GM18858 (cell line): Measurements from ENCODE around the gene ACSBG1.

ENCODE experiments used
- ATAC-seq: cut with Tn5 transposase; IDR thresholded peaks from one replicate; pipeline ENCODE4 v1.9.1; 2021; ENCODE audit not compliant: unreplicated experiment

Gene ACSBG1

DNA sequence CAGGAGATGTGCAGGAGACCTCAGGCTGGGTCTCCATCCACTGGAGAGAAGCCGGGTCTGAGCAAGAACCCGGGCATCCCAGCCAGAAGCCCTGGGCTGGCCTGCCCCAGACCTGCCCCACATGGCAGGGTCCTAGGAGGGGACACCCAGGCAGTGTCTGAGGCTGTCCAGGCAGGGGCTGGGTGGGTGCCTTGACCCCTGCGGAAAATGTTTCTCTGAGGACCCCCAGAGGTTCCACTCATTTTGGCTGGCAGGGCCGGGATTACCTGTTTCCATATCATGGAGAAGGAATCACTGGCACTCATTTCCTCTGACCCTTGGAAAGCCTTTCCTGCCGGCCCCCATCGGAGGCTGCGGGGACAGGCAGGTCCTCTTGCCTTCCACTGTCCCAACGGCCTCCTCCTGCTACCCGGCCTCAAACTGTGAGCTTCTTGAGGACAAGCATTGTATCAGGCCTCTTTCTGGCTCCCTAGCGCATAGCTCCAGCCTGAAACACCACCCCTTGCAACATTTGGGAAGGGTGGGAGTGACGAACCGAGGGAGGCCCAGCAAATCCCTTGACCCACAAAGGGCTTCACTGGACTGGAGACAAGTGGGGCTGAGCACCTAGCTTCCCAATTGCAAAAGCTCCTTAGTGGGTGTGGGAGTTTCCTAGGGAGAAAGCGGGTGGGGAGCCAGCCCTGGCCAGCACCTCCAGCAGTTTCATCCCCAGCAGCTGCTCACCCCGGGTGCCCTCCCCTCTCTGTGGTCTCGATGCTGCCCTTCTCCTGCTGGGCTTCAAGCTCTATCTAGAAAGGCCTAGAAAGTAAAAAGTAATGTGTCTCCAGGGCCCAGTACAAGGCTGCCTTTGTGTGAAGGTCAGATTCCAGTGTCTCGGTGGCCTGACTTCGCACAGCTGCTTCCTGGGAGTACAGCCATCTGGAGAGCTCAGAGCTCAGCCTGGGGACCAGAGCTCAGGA, 29.7 kb downstream of the ACSBG1 start:
- ATAC-seq = no peak

DNA sequence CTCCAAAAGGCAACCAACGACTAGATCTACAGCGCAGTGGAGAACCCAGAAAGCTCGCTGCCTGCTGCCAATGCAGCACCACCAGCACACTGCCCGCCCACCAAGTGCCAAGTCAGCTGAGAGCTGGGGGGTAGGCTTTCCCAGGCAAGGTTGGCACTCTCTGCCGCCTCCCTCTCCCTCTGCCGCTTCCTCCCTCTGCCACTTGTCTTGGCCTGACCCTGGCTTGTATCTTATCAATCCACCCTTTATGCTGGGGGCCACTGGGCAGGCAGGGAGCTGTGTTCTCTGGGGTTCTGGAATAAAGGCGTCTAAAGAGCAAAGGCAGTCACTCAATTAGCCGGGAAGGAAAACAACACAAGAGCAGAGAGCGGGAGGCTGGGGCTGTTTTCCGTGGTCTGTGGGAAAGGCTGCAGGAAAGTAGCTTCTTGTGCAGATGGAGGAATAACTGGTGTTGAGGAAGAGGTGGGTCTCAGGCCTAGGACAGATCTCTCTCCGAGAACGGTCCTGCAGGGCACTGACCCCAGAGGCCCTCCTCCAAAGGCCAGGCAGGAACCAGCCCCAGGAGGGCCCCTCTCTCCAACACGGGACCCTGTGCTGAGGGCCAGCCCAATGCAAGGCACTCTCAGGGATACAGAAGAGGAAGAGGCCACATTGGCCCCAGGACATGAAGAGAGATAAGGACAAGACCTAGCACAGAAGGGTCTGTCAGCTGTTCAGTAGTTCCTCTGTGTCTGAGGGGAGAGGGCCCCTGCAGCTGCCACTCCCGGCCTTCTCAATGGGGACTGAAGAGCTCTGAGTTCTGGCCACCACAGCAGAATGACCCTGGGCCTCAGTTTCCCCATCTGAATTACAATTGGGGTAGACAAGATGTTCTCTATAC, 30.8 kb downstream of the ACSBG1 start:
- no peak for ATAC-seq

DNA sequence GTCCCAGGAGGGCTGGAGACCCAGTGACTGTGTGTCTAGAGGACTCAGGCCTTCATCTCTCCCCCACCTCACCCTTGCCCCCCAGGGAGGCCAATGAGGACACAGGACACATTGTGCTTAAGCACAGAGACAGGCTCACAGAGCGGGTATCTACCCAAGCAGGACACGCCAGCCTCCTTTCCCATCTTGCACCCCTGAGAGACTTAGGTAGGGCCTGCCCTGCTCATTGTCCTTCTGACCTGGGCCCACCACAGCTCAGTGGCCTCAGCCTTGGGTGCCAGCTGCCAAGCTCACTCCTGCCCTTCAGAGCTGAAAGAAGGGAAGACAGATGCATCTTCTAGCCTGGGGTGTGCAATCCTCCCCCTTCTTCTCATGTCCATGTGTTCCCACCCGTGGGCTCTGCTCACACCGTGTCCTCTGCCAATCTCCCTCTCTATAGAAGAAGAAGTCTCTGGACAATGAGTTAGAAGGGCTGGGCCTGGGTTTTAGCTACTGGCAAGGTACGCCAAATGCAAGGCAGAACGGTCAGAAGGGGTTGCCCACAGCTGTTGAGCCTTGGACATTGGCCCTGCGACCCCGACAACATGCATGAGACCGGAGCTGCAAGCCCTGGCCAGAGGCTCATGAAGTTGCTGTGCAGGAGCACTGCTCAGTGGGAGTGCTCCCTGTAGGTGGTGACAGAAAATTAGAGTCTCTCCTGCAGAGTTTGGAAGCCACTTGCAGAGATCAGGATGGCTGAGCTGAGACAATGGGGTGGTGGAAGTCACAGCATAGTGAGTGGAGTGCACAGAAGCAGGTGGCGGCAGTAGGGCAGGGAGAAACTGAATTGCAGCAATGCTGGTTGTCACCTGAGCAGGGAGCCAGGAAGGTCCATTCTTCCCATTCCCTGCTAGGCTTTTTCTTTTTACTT, 32.8 kb downstream of the ACSBG1 start:
- no peak for ATAC-seq

GRCh38 chr15:78200276-78200930, 34.0 kb downstream of the ACSBG1 start:
- ATAC-seq = no peak

DNA sequence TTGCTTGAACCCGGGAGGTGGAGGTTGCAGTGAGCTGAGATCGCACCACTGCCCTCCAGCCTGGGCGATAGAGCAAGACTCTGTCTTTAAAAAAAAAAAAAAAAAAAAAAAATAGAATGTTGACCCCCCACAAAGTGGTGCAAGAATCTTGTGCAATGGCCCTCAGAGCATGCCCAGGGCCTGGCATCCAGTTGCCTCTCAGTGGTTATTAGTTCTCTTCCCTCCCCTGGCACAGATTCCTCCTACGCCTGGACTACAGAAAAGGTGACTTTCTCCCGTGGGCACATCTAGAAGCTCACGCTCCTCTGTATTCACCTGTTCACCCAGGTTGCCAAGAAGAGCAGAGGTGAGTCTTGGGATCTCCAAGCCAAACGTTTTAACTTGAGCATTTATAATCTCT, 36.7 kb downstream of the ACSBG1 start:
- no peak for ATAC-seq

DNA sequence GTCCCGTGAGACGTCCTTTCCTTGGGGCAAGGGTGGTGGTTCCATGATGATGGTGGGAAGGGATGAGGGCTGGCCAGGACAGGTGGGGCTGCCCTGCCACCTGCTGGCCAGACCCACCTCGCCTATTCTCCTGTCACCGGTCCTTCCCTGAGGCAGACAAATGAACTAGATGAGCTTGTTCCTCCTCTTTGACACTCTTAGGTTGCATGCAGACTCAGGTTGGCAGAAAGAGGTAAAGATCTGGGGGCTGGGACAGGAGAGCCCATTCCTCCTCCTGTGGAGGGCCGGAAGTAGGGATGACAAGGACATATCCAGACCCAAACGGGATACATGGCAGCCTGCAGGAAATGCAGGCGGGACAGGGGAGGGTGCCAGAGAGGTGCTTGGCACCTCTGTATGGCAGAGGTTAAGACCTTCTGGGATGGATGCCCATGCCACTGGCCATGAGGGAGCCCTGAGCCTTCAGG, 38.6 kb downstream of the ACSBG1 start:
- no peak for ATAC-seq

GRCh38 chr15:78194568-78194925, 39.8 kb downstream of the ACSBG1 start:
- no peak for ATAC-seq

DNA sequence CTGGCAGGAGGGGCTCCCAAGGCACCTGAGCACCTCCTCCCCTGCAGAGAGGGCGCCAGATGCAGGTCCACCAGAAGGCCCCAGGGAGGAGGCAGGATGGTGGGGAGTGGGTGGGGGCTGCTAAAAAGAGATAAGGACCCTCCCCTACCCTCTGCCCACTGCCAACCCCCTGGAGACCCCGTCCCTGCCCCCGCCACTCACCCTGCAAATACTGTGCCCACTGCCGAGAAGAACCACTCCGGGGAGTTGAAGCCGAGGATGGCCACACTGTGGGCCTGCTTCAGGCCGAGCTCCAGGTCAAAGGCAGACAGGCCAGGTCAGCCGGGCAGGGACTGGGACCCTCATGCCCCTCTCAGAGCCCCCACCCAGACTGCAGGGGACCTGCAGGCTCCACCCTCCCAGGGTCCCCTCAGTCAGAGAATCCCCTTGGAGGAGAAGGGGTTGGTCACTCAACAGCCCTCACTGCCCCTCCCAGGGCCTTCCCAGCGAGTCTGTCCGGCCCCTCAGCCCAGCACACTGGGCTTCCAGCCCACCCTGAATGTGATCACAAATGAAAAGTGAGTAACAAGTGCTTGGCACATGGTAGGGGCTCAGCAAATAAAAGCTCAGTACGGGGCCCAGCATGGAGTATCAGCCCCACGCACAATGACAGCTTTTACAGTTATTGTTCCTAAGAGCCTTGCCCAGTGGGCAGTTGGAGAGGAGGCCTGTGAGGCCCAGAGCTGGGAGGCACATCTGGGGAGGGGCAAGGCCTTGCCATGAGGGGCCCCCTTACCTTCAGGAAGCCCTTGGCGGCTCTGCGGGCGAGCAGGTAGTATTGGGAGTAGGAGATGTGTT, 40.4 kb downstream of the ACSBG1 start:
- ATAC-seq = no peak

GRCh38 chr15:78192826-78193594, 41.4 kb downstream of the ACSBG1 start:
- no peak for ATAC-seq

GRCh38 chr15:78182821-78183220, 51.5 kb downstream of the ACSBG1 start:
- ATAC-seq = no peak

DNA sequence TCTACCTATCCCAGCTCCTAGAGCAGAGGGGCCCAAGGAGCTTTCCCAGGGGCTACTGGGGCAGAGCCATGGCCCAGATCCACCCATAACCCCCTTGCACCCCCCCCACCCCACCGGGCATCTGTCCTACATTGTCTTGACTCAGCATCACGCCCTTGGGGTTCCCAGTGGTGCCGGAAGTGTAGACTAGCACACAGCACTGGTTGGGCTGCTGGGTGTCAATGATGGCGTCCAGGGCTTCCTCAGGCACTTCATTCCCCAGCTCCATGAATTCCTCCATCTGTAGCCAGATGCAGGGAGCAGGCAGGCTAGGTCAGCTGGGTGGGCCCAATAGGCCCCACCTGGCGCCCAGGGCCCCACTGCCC, 52.0 kb downstream of the ACSBG1 start:
- no peak for ATAC-seq

DNA sequence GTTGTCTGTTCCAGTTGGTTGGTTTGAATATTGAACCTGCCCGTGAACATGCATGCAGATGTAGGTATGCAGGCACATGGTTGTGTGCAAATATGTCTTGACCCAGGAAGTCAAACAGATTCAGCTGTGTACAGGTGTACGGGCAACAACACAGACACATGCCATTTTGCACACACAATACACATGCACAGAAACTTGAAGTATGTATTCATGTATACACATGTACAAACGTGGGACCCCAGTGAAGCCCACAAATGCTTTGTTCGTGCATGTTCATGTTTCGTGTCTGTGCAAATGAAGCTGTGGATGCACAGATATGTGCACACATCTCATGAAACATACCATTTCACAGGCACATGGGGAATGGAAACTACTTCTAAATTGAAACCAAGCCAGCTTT, 54.5 kb downstream of the ACSBG1 start:
- no peak for ATAC-seq

DNA sequence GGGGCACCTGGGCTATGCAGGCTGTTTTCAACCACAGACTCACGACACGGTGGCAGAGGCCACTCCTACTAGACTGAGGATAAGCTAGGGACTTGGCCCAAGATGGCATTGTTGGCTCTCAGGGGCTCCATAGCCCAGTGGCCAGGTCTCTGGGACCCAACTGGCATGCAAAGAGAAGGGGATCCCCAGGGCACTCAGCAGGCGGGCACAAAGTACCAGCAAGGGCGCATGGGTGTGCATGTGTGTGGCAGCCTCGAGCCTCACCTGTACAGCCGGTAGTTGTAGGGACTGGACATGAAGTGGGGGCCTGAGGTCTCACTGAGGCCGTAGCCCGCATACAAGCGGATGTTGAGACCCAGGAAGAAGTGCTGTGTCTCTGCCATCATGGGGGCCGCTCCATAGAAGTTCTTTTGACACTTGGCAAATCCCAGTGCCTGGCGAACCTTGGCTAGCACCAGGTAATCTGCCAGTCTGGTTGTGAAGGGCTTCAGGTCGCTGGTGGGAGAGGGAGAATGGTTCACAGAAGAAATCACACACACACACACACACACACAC, 55.0 kb downstream of the ACSBG1 start:
- no peak for ATAC-seq

GRCh38 chr15:78178064-78178463, 56.3 kb downstream of the ACSBG1 start:
- no peak for ATAC-seq

DNA sequence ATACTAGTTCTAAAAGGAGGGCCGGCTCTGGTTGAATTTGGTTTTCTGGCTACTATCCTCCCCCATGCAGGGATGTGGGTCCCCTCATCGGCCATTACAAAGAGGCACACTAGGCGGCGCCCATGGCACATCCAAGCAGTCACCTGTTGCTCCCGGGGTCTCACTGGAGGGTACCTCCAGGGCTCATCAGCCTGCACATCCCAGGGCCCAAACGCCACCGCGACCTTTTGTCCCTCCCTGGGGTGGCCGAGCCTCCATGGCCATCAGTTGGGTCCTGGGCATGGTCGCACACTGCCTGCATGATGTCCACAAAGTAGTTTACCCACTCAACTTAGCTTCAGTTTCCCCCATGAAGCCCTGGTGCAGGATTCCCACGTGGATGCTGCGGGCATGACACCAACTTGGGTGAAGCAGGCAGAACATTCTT, 56.9 kb downstream of the ACSBG1 start:
- no peak for ATAC-seq

DNA sequence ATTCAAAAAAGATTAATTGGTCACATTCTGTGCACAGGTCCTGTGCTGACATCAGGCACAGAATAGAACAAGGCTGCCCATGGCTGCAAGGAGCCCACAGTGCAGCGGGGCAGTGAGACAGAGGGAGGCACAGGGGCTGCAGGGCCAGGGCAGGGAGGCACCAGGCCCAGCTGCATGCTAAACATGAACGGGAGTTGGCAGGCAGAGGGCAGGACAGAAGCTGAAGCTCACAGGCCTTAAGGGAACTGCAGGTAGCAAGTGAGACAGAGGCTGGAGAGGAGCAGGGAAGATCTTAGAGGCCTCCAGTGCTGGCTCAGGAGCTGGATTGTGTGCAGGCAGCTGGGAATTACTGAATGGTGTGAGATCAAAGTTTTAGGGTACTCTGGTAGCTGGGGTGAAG, 59.0 kb downstream of the ACSBG1 start:
- ATAC-seq = no peak

- no peak for ATAC-seq
Measured at GRCh38 chr15:78174401-78174800, 60.0 kb downstream of the ACSBG1 start.

GRCh38 chr15:78171864-78172472, 62.4 kb downstream of the ACSBG1 start:
- ATAC-seq = no peak
